NB4 (cell line): ENCODE measurements around the gene CEBPB.

Source experiments
- POLR2A ChIP-seq: IDR thresholded peaks from 2 replicates; pipeline ENCODE4 v1.6.1; 2011; ENCODE audit warnings: mild to moderate bottlenecking; ENCODE audit not compliant: insufficient read length; ENCODE audit errors: extremely low read depth
- TF ChIP-seq, protein P1 (sequence below): IDR thresholded peaks from one replicate; pipeline ENCODE4 v1.5.1; 2012; ENCODE audit warnings: low read depth, low read length

DNA sequence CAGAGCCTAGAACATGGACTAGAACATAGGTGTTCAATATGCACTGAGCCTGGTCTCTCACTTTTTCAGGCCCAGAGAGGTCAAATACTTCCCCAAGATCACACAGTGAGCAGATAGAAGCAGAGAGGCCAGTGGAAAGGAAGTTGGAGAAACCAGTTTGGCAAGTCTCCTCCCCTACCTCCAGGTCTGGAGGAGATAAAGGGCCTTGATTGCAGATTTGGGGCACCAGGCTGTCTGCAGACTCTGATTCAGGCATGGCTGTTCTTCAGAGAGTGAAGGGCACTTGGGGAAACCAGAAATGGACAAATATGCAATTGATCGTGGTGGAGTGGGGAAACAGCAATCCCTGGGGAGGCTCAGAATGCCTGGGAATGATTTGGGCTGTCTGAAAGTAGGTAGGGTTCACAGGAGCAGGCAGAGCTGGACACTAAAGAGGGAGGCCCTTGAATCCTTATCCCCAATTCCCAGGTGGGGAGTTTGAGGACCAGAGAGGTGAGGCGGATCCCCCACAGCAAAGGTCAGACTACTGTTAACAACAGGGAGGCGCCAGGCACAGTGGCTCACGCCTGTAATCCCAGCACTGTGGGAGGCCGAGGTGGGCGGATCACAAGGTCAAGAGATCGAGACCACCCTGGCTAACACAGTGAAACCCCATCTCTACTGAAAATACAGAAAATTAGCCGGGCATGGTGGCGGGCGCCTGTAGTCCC, 39.4 kb upstream of the CEBPB start:
- no peak for TF ChIP-seq POLR2A
- TF ChIP-seq, protein P1, sequence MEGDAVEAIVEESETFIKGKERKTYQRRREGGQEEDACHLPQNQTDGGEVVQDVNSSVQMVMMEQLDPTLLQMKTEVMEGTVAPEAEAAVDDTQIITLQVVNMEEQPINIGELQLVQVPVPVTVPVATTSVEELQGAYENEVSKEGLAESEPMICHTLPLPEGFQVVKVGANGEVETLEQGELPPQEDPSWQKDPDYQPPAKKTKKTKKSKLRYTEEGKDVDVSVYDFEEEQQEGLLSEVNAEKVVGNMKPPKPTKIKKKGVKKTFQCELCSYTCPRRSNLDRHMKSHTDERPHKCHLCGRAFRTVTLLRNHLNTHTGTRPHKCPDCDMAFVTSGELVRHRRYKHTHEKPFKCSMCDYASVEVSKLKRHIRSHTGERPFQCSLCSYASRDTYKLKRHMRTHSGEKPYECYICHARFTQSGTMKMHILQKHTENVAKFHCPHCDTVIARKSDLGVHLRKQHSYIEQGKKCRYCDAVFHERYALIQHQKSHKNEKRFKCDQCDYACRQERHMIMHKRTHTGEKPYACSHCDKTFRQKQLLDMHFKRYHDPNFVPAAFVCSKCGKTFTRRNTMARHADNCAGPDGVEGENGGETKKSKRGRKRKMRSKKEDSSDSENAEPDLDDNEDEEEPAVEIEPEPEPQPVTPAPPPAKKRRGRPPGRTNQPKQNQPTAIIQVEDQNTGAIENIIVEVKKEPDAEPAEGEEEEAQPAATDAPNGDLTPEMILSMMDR, result no peak
